ENCODE measurements around the gene BICDL1. TPM values are rescaled to one million over a fixed set of nuclear protein-coding genes. Genes with fewer than 3 reads are reported as not detected.

The BICDL1 gene
- total RNA-seq, 2 experiments from 2014 or later, result 128 to 133 TPM

- intact Hi-C loops (cut with micrococcal nuclease), result no loop called here
- H3K27ac Mint-ChIP-seq, result no peak overlapping the region
- H3K9me3 Mint-ChIP-seq, result no peaks in the 10 kb centered on the region
- no peaks in the 10 kb centered on the region for H3K27me3 Mint-ChIP-seq (ENCODE audit: low read depth)
- H3K4me3 Mint-ChIP-seq, result no peak overlapping the region
- CTCF ChIA-PET, result no interaction called here
- peaks cover 29% of the 10 kb centered on the region for H3K4me1 Mint-ChIP-seq (ENCODE audit: low read depth)
- DNase-seq, result no peak
- H3K36me3 Mint-ChIP-seq (ENCODE audit: low read depth), result peaks cover 45% of the 10 kb centered on the region
Measured at GRCh38 chr12:120090206-120090605, 101.2 kb downstream of the BICDL1 start.

- peaks cover 39% of the 10 kb centered on the region for H3K36me3 Mint-ChIP-seq (ENCODE audit: low read depth)
- H3K9me3 Mint-ChIP-seq, result no peaks in the 10 kb centered on the region
- no peaks in the 10 kb centered on the region for H3K27me3 Mint-ChIP-seq (ENCODE audit: low read depth)
- H3K27ac Mint-ChIP-seq, result peak overlapping the region; percentile 51
- no peak for DNase-seq
- H3K4me3 Mint-ChIP-seq, result no peak overlapping the region
- CTCF ChIA-PET, result no interaction called here
- intact Hi-C loops (cut with micrococcal nuclease), result no loop called here
- peaks cover 25% of the 10 kb centered on the region for H3K4me1 Mint-ChIP-seq (ENCODE audit: low read depth)
Measured at GRCh38 chr12:120090626-120091295, 101.7 kb downstream of the BICDL1 start.

- CTCF ChIA-PET, result no interaction called here
- Mint-ChIP-seq H3K27me3 (ENCODE audit: low read depth) (no peaks in the 10 kb centered on the region), H3K27ac (peak overlapping the region; percentile 51), H3K36me3 (ENCODE audit: low read depth) (peaks cover 41% of the 10 kb centered on the region), H3K4me1 (ENCODE audit: low read depth) (peaks cover 18% of the 10 kb centered on the region), H3K9me3 (no peaks in the 10 kb centered on the region), H3K4me3 (no peak overlapping the region)
- intact Hi-C loops (cut with micrococcal nuclease), result no loop called here
- no peak for DNase-seq
Measured at GRCh38 chr12:120091371-120092090, 102.5 kb downstream of the BICDL1 start.

- intact Hi-C loops (cut with micrococcal nuclease), result no loop called here
Measured at GRCh38 chr12:120092551-120093335, 103.7 kb downstream of the BICDL1 start.

GRCh38 chr12:120093336-120093591 is 104.2 kb downstream of the BICDL1 start:
- intact Hi-C loops (cut with micrococcal nuclease), result no loop called here
- Mint-ChIP-seq H3K27ac (no peak overlapping the region), H3K4me3 (no peak overlapping the region), H3K9me3 (no peaks in the 10 kb centered on the region), H3K27me3 (ENCODE audit: low read depth) (no peaks in the 10 kb centered on the region), H3K36me3 (ENCODE audit: low read depth) (peaks cover 36% of the 10 kb centered on the region), H3K4me1 (ENCODE audit: low read depth) (peaks cover 6% of the 10 kb centered on the region)
- DNase-seq, result no peak
- CTCF ChIA-PET, result interaction anchor here (1.1 kb wide), 1 partner anchor 250 kb away, joined by 3 read pairs; no protein-coding TSS in a partner anchor

More at GRCh38 chr12:120092551-120093335, 103.7 kb downstream of the BICDL1 start:
- Mint-ChIP-seq H3K9me3 (no peaks in the 10 kb centered on the region), H3K27me3 (ENCODE audit: low read depth) (no peaks in the 10 kb centered on the region), H3K36me3 (ENCODE audit: low read depth) (peaks cover 36% of the 10 kb centered on the region), H3K27ac (no peak overlapping the region), H3K4me3 (no peak overlapping the region), H3K4me1 (ENCODE audit: low read depth) (peaks cover 6% of the 10 kb centered on the region)
- CTCF ChIA-PET, result interaction anchor here (1.1 kb wide), 1 partner anchor 249 kb away, joined by 3 read pairs; no protein-coding TSS in a partner anchor
- no peak for DNase-seq

- intact Hi-C loops (cut with micrococcal nuclease), result no loop called here
- Mint-ChIP-seq H3K27me3 (ENCODE audit: low read depth) (no peaks in the 10 kb centered on the region), H3K36me3 (ENCODE audit: low read depth) (peaks cover 37% of the 10 kb centered on the region), H3K4me3 (no peak overlapping the region), H3K4me1 (ENCODE audit: low read depth) (peaks cover 4% of the 10 kb centered on the region), H3K9me3 (no peaks in the 10 kb centered on the region), H3K27ac (peak overlapping the region; percentile 66)
- DNase-seq, result no peak
- CTCF ChIA-PET, result interaction anchor here (1.1 kb wide), 1 partner anchor 250 kb away, joined by 3 read pairs; no protein-coding TSS in a partner anchor
Measured at GRCh38 chr12:120093592-120094355, 104.7 kb downstream of the BICDL1 start.

GRCh38 chr12:120094485-120094884 is 105.4 kb downstream of the BICDL1 start:
- DNase-seq, result no peak
- H3K4me3 Mint-ChIP-seq, result no peak overlapping the region
- H3K27me3 Mint-ChIP-seq (ENCODE audit: low read depth), result no peaks in the 10 kb centered on the region
- CTCF ChIA-PET, result no interaction called here
- no peaks in the 10 kb centered on the region for H3K4me1 Mint-ChIP-seq (ENCODE audit: low read depth)
- H3K36me3 Mint-ChIP-seq (ENCODE audit: low read depth), result peaks cover 34% of the 10 kb centered on the region
- no peaks in the 10 kb centered on the region for H3K9me3 Mint-ChIP-seq
- intact Hi-C loops (cut with micrococcal nuclease), result no loop called here
- no peak overlapping the region for H3K27ac Mint-ChIP-seq

- no peak overlapping the region for H3K27ac Mint-ChIP-seq
- intact Hi-C loops (cut with micrococcal nuclease), result no loop called here
- H3K36me3 Mint-ChIP-seq (ENCODE audit: low read depth), result peaks cover 35% of the 10 kb centered on the region
- no peaks in the 10 kb centered on the region for H3K4me1 Mint-ChIP-seq (ENCODE audit: low read depth)
- H3K4me3 Mint-ChIP-seq, result no peak overlapping the region
- no peaks in the 10 kb centered on the region for H3K9me3 Mint-ChIP-seq
- no peak for DNase-seq
- no peaks in the 10 kb centered on the region for H3K27me3 Mint-ChIP-seq (ENCODE audit: low read depth)
- CTCF ChIA-PET, result no interaction called here
Measured at GRCh38 chr12:120095331-120095730, 106.3 kb downstream of the BICDL1 start.

- Mint-ChIP-seq H3K36me3 (ENCODE audit: low read depth) (peaks cover 32% of the 10 kb centered on the region), H3K4me3 (no peak overlapping the region), H3K27me3 (ENCODE audit: low read depth) (no peaks in the 10 kb centered on the region), H3K4me1 (ENCODE audit: low read depth) (no peaks in the 10 kb centered on the region), H3K27ac (no peak overlapping the region), H3K9me3 (no peaks in the 10 kb centered on the region)
- CTCF ChIA-PET, result no interaction called here
- no peak for DNase-seq
- intact Hi-C loops (cut with micrococcal nuclease), result no loop called here
Measured at GRCh38 chr12:120095736-120096135, 106.7 kb downstream of the BICDL1 start.

GRCh38 chr12:120096671-120097202 is 107.7 kb downstream of the BICDL1 start:
- H3K4me3 Mint-ChIP-seq, result no peak overlapping the region
- DNase-seq, result no peak
- no peaks in the 10 kb centered on the region for H3K9me3 Mint-ChIP-seq
- H3K27me3 Mint-ChIP-seq (ENCODE audit: low read depth), result no peaks in the 10 kb centered on the region
- peaks cover 25% of the 10 kb centered on the region for H3K36me3 Mint-ChIP-seq (ENCODE audit: low read depth)
- H3K4me1 Mint-ChIP-seq (ENCODE audit: low read depth), result peaks cover 2% of the 10 kb centered on the region
- H3K27ac Mint-ChIP-seq, result no peak overlapping the region
- intact Hi-C loops (cut with micrococcal nuclease), result no loop called here
- CTCF ChIA-PET, result interaction anchor here (1.5 kb wide), 1 partner anchor 10 kb away, joined by 4 read pairs; no protein-coding TSS in a partner anchor

- Mint-ChIP-seq H3K4me1 (ENCODE audit: low read depth) (peaks cover 2% of the 10 kb centered on the region), H3K27ac (no peak overlapping the region), H3K9me3 (no peaks in the 10 kb centered on the region), H3K36me3 (ENCODE audit: low read depth) (peaks cover 19% of the 10 kb centered on the region), H3K4me3 (no peak overlapping the region), H3K27me3 (ENCODE audit: low read depth) (no peaks in the 10 kb centered on the region)
- CTCF ChIA-PET, result no interaction called here
- intact Hi-C loops (cut with micrococcal nuclease), result no loop called here
- no peak for DNase-seq
Measured at GRCh38 chr12:120098756-120099470, 109.9 kb downstream of the BICDL1 start.

All from activated naive CD4-positive, alpha-beta T cell treated with anti-CD3 and anti-CD28 coated beads for 36 hours (primary cell).